GM12873 (cell line): ENCODE data around the gene TAB3.

Source experiments
- TF ChIP-seq, protein P1 (sequence below): IDR thresholded peaks from 2 replicates; pipeline ENCODE4 v1.5.1; 2012; ENCODE audit warnings: low read depth, mild to moderate bottlenecking, moderate library complexity, low read length, control low read depth; ENCODE audit not compliant: insufficient read depth; ENCODE audit errors: missing control alignments

TAB3 gene

GRCh38 chrX:30887721-30888120 is 1.3 kb downstream of the TAB3 start:
- TF ChIP-seq, protein P1, sequence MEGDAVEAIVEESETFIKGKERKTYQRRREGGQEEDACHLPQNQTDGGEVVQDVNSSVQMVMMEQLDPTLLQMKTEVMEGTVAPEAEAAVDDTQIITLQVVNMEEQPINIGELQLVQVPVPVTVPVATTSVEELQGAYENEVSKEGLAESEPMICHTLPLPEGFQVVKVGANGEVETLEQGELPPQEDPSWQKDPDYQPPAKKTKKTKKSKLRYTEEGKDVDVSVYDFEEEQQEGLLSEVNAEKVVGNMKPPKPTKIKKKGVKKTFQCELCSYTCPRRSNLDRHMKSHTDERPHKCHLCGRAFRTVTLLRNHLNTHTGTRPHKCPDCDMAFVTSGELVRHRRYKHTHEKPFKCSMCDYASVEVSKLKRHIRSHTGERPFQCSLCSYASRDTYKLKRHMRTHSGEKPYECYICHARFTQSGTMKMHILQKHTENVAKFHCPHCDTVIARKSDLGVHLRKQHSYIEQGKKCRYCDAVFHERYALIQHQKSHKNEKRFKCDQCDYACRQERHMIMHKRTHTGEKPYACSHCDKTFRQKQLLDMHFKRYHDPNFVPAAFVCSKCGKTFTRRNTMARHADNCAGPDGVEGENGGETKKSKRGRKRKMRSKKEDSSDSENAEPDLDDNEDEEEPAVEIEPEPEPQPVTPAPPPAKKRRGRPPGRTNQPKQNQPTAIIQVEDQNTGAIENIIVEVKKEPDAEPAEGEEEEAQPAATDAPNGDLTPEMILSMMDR: no peak

- TF ChIP-seq, protein P1: no peak
Observed at GRCh38 chrX:30887288-30887687, 1.8 kb downstream of the TAB3 start.

- TF ChIP-seq, protein P1: no peak
Observed at GRCh38 chrX:30885136-30885535, 3.9 kb downstream of the TAB3 start.

DNA sequence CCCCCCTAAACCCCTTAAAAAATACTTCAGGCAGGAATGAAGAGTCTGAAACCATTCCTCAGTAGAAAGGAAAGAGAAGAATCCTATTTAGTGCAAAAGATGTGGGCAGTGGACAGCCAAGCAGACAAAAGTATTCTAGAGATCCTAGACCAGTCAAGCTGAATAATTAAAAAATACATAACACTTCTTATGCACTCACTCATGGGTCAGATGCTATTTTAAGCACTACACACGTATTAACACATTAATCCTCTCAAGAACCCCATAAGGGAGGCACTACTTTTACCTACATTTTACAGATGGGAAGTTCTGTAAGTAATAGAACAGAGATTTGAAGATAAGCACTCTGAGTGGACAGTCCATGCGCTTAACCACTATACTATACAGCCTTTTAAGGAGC is 5.9 kb downstream of the TAB3 start:
- TF ChIP-seq, protein P1: no peak

DNA sequence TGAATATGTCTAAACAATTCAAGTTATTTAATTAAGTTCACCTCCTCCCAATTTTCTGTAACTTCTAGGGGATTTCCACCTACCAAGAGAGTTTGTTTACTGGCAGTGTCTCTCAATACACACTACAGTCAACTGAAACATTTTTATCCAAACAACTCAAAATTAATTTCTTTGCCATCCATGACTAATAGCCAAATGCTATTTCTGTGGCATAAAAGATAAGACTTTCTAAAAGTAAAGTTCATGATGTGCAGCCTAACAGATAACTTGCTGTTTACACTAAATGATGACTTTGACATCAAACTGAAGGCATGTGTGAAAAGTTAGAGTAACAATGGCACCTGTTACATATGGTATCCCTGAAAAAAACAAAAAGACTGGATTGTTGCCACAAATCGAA is 7.3 kb downstream of the TAB3 start:
- TF ChIP-seq, protein P1: no peak

DNA sequence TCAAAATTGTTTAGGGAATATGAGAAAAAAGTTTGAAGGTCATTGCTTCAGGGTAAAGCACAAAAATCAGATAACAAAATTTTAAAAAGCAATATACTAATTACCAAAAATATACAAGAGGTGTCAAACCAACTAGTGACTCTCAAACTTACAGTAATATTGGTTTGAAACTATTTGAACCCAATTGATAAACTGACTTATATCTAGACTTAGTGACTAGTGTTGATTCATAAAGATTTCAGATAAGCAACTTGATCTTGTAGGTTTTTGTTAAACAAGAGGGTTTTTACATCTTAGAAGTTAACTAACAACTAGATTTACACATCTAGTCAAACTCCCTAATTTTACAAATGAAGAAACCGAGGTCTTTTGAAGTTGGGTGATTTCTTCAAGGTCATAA is 7.7 kb downstream of the TAB3 start:
- TF ChIP-seq, protein P1: no peak

DNA sequence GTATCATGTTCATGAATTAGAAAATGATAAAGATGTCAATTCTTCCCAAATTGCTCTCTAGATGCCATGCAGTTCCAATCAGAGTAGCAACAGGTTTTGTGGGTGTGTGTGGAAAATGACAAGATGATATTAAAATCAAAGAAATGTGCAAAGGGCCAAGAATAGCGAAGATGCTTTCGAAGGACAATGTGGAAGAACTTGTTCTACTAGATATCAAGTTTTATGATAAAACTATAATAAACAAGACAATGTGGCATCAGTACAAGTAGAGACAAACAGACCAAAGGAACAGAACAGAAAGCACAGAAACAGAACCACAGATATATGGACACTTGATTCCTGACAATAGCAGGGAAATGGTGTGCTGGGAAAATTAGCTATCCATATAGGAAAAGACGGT is 9.0 kb downstream of the TAB3 start:
- TF ChIP-seq, protein P1: no peak
